T-helper 2 cell treated with Interferon-gamma antibody and Interleukin-4, amounts not matched to agents 5 μg/mL and 100 μg/mL, for 36 hours (primary cell): ENCODE results near the gene DDAH1.

ENCODE experiments used
- DNase-seq: peaks from one replicate; pipeline ENCODE4 v3.0.0; 2021; ENCODE audit warnings: low spot score
- H3K27ac Mint-ChIP-seq: one replicate; pipeline ENCODE4 v1.8.0; 2021; ENCODE audit warnings: mild to moderate bottlenecking, mixed read lengths
- H3K27me3 Mint-ChIP-seq: one replicate; pipeline ENCODE4 v1.8.0; 2021; ENCODE audit warnings: low read depth, mixed read lengths
- H3K36me3 Mint-ChIP-seq: one replicate; pipeline ENCODE4 v1.8.0; 2021; ENCODE audit warnings: low read depth, mixed read lengths
- H3K4me1 Mint-ChIP-seq: one replicate; pipeline ENCODE4 v1.8.0; 2021; ENCODE audit warnings: low read depth, mixed read lengths
- H3K4me3 Mint-ChIP-seq: one replicate; pipeline ENCODE4 v1.8.0; 2022; ENCODE audit warnings: mild to moderate bottlenecking, moderate library complexity, mixed read lengths
- H3K9me3 Mint-ChIP-seq: one replicate; pipeline ENCODE4 v1.8.0; 2021; ENCODE audit warnings: mixed read lengths

DDAH1 gene

GRCh38 chr1:85463731-85464496, 1.0 kb downstream of the DDAH1 start:
- peaks cover 72% of the 10 kb centered on the region for H3K27me3 Mint-ChIP-seq
- no peaks in the 10 kb centered on the region for H3K4me1 Mint-ChIP-seq
- H3K36me3 Mint-ChIP-seq: no peaks in the 10 kb centered on the region
- no peak overlapping the region for H3K27ac Mint-ChIP-seq
- peak overlapping the region; percentile 9 for H3K4me3 Mint-ChIP-seq
- H3K9me3 Mint-ChIP-seq: no peaks in the 10 kb centered on the region
- no peak for DNase-seq

- Mint-ChIP-seq H3K27ac (no peak overlapping the region), H3K9me3 (no peaks in the 10 kb centered on the region), H3K4me1 (no peaks in the 10 kb centered on the region), H3K27me3 (peaks cover 70% of the 10 kb centered on the region), H3K36me3 (no peaks in the 10 kb centered on the region), H3K4me3 (no peak overlapping the region)
- no peak for DNase-seq
Measured at GRCh38 chr1:85462931-85463649, 1.9 kb downstream of the DDAH1 start.

- no peaks in the 10 kb centered on the region for H3K9me3 Mint-ChIP-seq
- no peaks in the 10 kb centered on the region for H3K36me3 Mint-ChIP-seq
- H3K27me3 Mint-ChIP-seq: peaks cover 60% of the 10 kb centered on the region
Measured at GRCh38 chr1:85461216-85461918, 3.6 kb downstream of the DDAH1 start.

GRCh38 chr1:85460555-85461088, 4.3 kb downstream of the DDAH1 start:
- Mint-ChIP-seq H3K4me1 (no peaks in the 10 kb centered on the region), H3K9me3 (no peaks in the 10 kb centered on the region), H3K27ac (no peak overlapping the region), H3K4me3 (no peak overlapping the region), H3K36me3 (no peaks in the 10 kb centered on the region), H3K27me3 (peaks cover 53% of the 10 kb centered on the region)
- no peak for DNase-seq

More at GRCh38 chr1:85461216-85461918, 3.6 kb downstream of the DDAH1 start:
- DNase-seq: no peak
- Mint-ChIP-seq H3K4me3 (no peak overlapping the region), H3K27ac (no peak overlapping the region), H3K4me1 (no peaks in the 10 kb centered on the region)

- no peaks in the 10 kb centered on the region for H3K36me3 Mint-ChIP-seq
- H3K27me3 Mint-ChIP-seq: peaks cover 46% of the 10 kb centered on the region
- no peak overlapping the region for H3K27ac Mint-ChIP-seq
- H3K4me3 Mint-ChIP-seq: no peak overlapping the region
- H3K9me3 Mint-ChIP-seq: no peaks in the 10 kb centered on the region
- DNase-seq: no peak
- H3K4me1 Mint-ChIP-seq: no peaks in the 10 kb centered on the region
Measured at GRCh38 chr1:85459290-85459689, 5.7 kb downstream of the DDAH1 start.

GRCh38 chr1:85454214-85454613, 10.7 kb downstream of the DDAH1 start:
- Mint-ChIP-seq H3K4me1 (no peaks in the 10 kb centered on the region), H3K4me3 (no peak overlapping the region)
- DNase-seq: no peak

GRCh38 chr1:85453640-85454194, 11.2 kb downstream of the DDAH1 start:
- peaks cover 3% of the 10 kb centered on the region for H3K27me3 Mint-ChIP-seq
- no peak for DNase-seq
- H3K36me3 Mint-ChIP-seq: no peaks in the 10 kb centered on the region
- H3K27ac Mint-ChIP-seq: no peak overlapping the region
- no peaks in the 10 kb centered on the region for H3K9me3 Mint-ChIP-seq
- no peak overlapping the region for H3K4me3 Mint-ChIP-seq
- no peaks in the 10 kb centered on the region for H3K4me1 Mint-ChIP-seq

More at GRCh38 chr1:85454214-85454613, 10.7 kb downstream of the DDAH1 start:
- H3K9me3 Mint-ChIP-seq: no peaks in the 10 kb centered on the region
- H3K27me3 Mint-ChIP-seq: peaks cover 4% of the 10 kb centered on the region
- H3K27ac Mint-ChIP-seq: no peak overlapping the region
- H3K36me3 Mint-ChIP-seq: no peaks in the 10 kb centered on the region

- Mint-ChIP-seq H3K27me3 (no peaks in the 10 kb centered on the region), H3K4me1 (no peaks in the 10 kb centered on the region), H3K9me3 (no peaks in the 10 kb centered on the region), H3K27ac (no peak overlapping the region), H3K36me3 (no peaks in the 10 kb centered on the region), H3K4me3 (no peak overlapping the region)
- DNase-seq: no peak
Measured at GRCh38 chr1:85452948-85453347, 12.0 kb downstream of the DDAH1 start.

GRCh38 chr1:85451236-85451830, 13.6 kb downstream of the DDAH1 start:
- H3K9me3 Mint-ChIP-seq: no peaks in the 10 kb centered on the region
- H3K4me3 Mint-ChIP-seq: no peak overlapping the region
- H3K27me3 Mint-ChIP-seq: no peaks in the 10 kb centered on the region
- no peak for DNase-seq
- no peaks in the 10 kb centered on the region for H3K36me3 Mint-ChIP-seq
- no peaks in the 10 kb centered on the region for H3K4me1 Mint-ChIP-seq
- no peak overlapping the region for H3K27ac Mint-ChIP-seq

GRCh38 chr1:85450832-85451231, 14.1 kb downstream of the DDAH1 start:
- Mint-ChIP-seq H3K4me3 (no peak overlapping the region), H3K27ac (no peak overlapping the region), H3K4me1 (no peaks in the 10 kb centered on the region), H3K36me3 (no peaks in the 10 kb centered on the region), H3K9me3 (no peaks in the 10 kb centered on the region), H3K27me3 (no peaks in the 10 kb centered on the region)
- DNase-seq: no peak

- H3K9me3 Mint-ChIP-seq: no peaks in the 10 kb centered on the region
- H3K4me3 Mint-ChIP-seq: no peak overlapping the region
Measured at GRCh38 chr1:85449356-85449755, 15.6 kb downstream of the DDAH1 start.

GRCh38 chr1:85448358-85448757, 16.6 kb downstream of the DDAH1 start:
- H3K9me3 Mint-ChIP-seq: no peaks in the 10 kb centered on the region
- H3K27ac Mint-ChIP-seq: no peak overlapping the region
- no peak overlapping the region for H3K4me3 Mint-ChIP-seq
- no peaks in the 10 kb centered on the region for H3K4me1 Mint-ChIP-seq
- H3K27me3 Mint-ChIP-seq: no peaks in the 10 kb centered on the region
- DNase-seq: no peak
- H3K36me3 Mint-ChIP-seq: no peaks in the 10 kb centered on the region

More at GRCh38 chr1:85449356-85449755, 15.6 kb downstream of the DDAH1 start:
- no peaks in the 10 kb centered on the region for H3K36me3 Mint-ChIP-seq
- no peaks in the 10 kb centered on the region for H3K4me1 Mint-ChIP-seq
- no peaks in the 10 kb centered on the region for H3K27me3 Mint-ChIP-seq
- H3K27ac Mint-ChIP-seq: no peak overlapping the region
- DNase-seq: no peak
